H1 (cell line): ENCODE measurements around the gene LPXN. TPM values are rescaled to one million over a fixed set of nuclear protein-coding genes. Genes with fewer than 3 reads are reported as not detected.

Experiments used
- CTCF ChIA-PET: fragments of 300-600 bp; sonication (Branson Sonifier 250); formaldehyde crosslinking; loops from one replicate; lab custom pipeline; 2021; ENCODE audit not compliant: partially characterized antibody; lab: Charles Lee
- POLR2A ChIA-PET: fragments of 300-600 bp; sonication (Branson Sonifier 250); formaldehyde crosslinking; loops from one replicate; lab custom pipeline; 2021; ENCODE audit warnings: inconsistent platforms; ENCODE audit not compliant: partially characterized antibody; lab: Charles Lee
- DNase-seq, 2 experiments: peaks; one replicate each; pipeline versions ENCODE4 v3.0.0 to v3.0.0-alpha.2; 2010 to 2022; ENCODE audit warnings: low spot score in 2 of 2, low read depth in 1 of 2, mixed read lengths in 1 of 2
- FAIRE-seq: peaks from 2 replicates; lab custom pipeline; 2011; peaks lifted over from hg19 to GRCh38; lab: Jason Lieb, UNC
- H2AFZ ChIP-seq: 2 replicates; pipeline ENCODE4 v1.8.1; 2012; ENCODE audit warnings: low read length, inconsistent platforms
- H2AK5ac ChIP-seq: 2 replicates; pipeline ENCODE4 v1.6.1; 2013; ENCODE audit warnings: low read depth, low read length
- H2BK120ac ChIP-seq: replicated peaks from 2 replicates; pipeline ENCODE3; 2013; ENCODE audit warnings: low read depth, low read length, inconsistent platforms
- H2BK12ac ChIP-seq: 2 replicates; pipeline ENCODE4 v1.6.1; 2013; ENCODE audit warnings: low read depth, low read length
- H2BK15ac ChIP-seq: 2 replicates; pipeline ENCODE4 v1.6.1; 2013; ENCODE audit warnings: low read length
- H2BK20ac ChIP-seq: 2 replicates; pipeline ENCODE4 v1.6.1; 2013; ENCODE audit warnings: low read length
- H2BK5ac ChIP-seq: 2 replicates; pipeline ENCODE4 v1.6.1; 2013; ENCODE audit warnings: low read depth, low read length
- H3K14ac ChIP-seq: 2 replicates; pipeline ENCODE4 v1.6.1; 2013; ENCODE audit warnings: inconsistent platforms; ENCODE audit not compliant: insufficient read length
- H3K18ac ChIP-seq: 2 replicates; pipeline ENCODE4 v1.6.1; 2013; ENCODE audit warnings: low read length; ENCODE audit errors: extremely low read depth
- H3K23ac ChIP-seq: 2 replicates; pipeline ENCODE4 v1.6.1; 2013; ENCODE audit warnings: inconsistent platforms; ENCODE audit not compliant: insufficient read length
- H3K23me2 ChIP-seq: 2 replicates; pipeline ENCODE4 v1.6.1; 2013; ENCODE audit warnings: low read depth, low read length
- H3K27ac ChIP-seq: 2 replicates; pipeline ENCODE4 v1.6.1; 2011; ENCODE audit warnings: low read depth, low read length, inconsistent platforms
- H3K27me3 ChIP-seq, 4 experiments: replicated peaks in 1 of 4; 1 replicate in 1 of 4; 2 replicates in 3 of 4; pipeline versions ENCODE4 v1.6.1 to v1.8.1; 2011 to 2013; ENCODE audit warnings: low read length in 3 of 4, mild to moderate bottlenecking in 3 of 4, inconsistent platforms in 2 of 4, mixed read lengths in 2 of 4, moderate library complexity in 1 of 4; ENCODE audit not compliant: control insufficient read depth in 3 of 4, insufficient read depth in 3 of 4; ENCODE audit errors: extremely low read depth in 1 of 4
- H3K36me3 ChIP-seq, 4 experiments: 2 replicates each; pipeline versions ENCODE4 v1.6.1 to v1.8.1; 2011 to 2013; ENCODE audit warnings: mild to moderate bottlenecking in 4 of 4, low read length in 3 of 4, moderate library complexity in 2 of 4, control low read depth in 1 of 4, inconsistent platforms in 1 of 4; ENCODE audit not compliant: insufficient read depth in 4 of 4, control insufficient read depth in 2 of 4
- H3K4ac ChIP-seq: replicated peaks from 2 replicates; pipeline ENCODE3; 2013; ENCODE audit warnings: low read length, low read depth, mixed read lengths, inconsistent platforms; ENCODE audit not compliant: insufficient read length
- H3K4me1 ChIP-seq, 4 experiments: replicated peaks in 1 of 4; 1 replicate in 1 of 4; 2 replicates in 3 of 4; pipeline versions ENCODE4 v1.6.1 to v1.8.1; 2011 to 2013; ENCODE audit warnings: low read length in 3 of 4, inconsistent platforms in 2 of 4, mixed read lengths in 1 of 4; ENCODE audit not compliant: insufficient read depth in 4 of 4, control insufficient read depth in 3 of 4
- H3K4me2 ChIP-seq, 2 experiments: 2 replicates each; pipeline versions ENCODE4 v1.6.1 to v1.8.1; 2011 to 2013; ENCODE audit warnings: low read depth in 2 of 2, low read length in 2 of 2, control low read depth in 1 of 2, inconsistent platforms in 1 of 2, mild to moderate bottlenecking in 1 of 2; ENCODE audit not compliant: insufficient read depth in 1 of 2
- H3K4me3 ChIP-seq, 4 experiments: fragments of 200-600, 300-600 bp in 1 of 4; sonication (generic), shearing (Covaris generic), sonication (Bioruptor Twin) in 1 of 4; 2 replicates each; pipeline versions ENCODE4 v1.5.1 to v1.8.1; 2011 to 2016; ENCODE audit warnings: low read length in 4 of 4, low read depth in 3 of 4, control low read depth in 2 of 4, inconsistent platforms in 2 of 4, mild to moderate bottlenecking in 2 of 4, mixed read lengths in 1 of 4, moderate library complexity in 1 of 4; ENCODE audit not compliant: insufficient read depth in 2 of 4; ENCODE audit errors: extremely low read depth in 1 of 4
- H3K56ac ChIP-seq: replicated peaks from 2 replicates; pipeline ENCODE3; 2013; ENCODE audit warnings: low read depth, mild to moderate bottlenecking, mixed read lengths, low read length, inconsistent platforms; ENCODE audit not compliant: insufficient read length
- H3K79me1 ChIP-seq: 2 replicates; pipeline ENCODE4 v1.6.1; 2013; ENCODE audit warnings: low read depth, low read length, control low read depth
- H3K79me2 ChIP-seq, 2 experiments: 2 replicates each; pipeline versions ENCODE4 v1.6.1 to v1.8.1; 2012 to 2013; ENCODE audit warnings: low read length in 2 of 2, mild to moderate bottlenecking in 2 of 2, inconsistent platforms in 1 of 2; ENCODE audit not compliant: insufficient read depth in 2 of 2, control insufficient read depth in 1 of 2
- H3K9ac ChIP-seq, 4 experiments: replicated peaks in 1 of 4; 1 replicate in 1 of 4; 2 replicates in 3 of 4; pipeline versions ENCODE4 v1.6.1 to v1.8.1; 2011 to 2013; ENCODE audit warnings: low read depth in 3 of 4, low read length in 3 of 4, control low read depth in 2 of 4, mild to moderate bottlenecking in 2 of 4, moderate library complexity in 2 of 4, inconsistent platforms in 1 of 4; ENCODE audit errors: extremely low read depth in 1 of 4
- H3K9me3 ChIP-seq, 2 experiments: 2 replicates each; pipeline versions ENCODE4 v1.6.1 to v1.8.1; 2012 to 2013; ENCODE audit warnings: mild to moderate bottlenecking in 2 of 2, moderate library complexity in 2 of 2, control low read depth in 1 of 2, inconsistent platforms in 1 of 2, low read depth in 1 of 2, low read length in 1 of 2, mixed read lengths in 1 of 2; ENCODE audit not compliant: insufficient read depth in 2 of 2
- H4K20me1 ChIP-seq, 2 experiments: replicated peaks in 1 of 2; 2 replicates each; pipeline versions ENCODE3 to v1.8.1; 2011 to 2013; ENCODE audit warnings: inconsistent platforms in 2 of 2, low read length in 2 of 2, mild to moderate bottlenecking in 1 of 2; ENCODE audit not compliant: insufficient read depth in 2 of 2, control insufficient read depth in 1 of 2
- H4K5ac ChIP-seq: 2 replicates; pipeline ENCODE4 v1.6.1; 2013; ENCODE audit warnings: low read length, low read depth, mixed read lengths, inconsistent platforms; ENCODE audit not compliant: insufficient read length
- H4K8ac ChIP-seq: 2 replicates; pipeline ENCODE4 v1.8.0; 2013; ENCODE audit warnings: mild to moderate bottlenecking, moderate library complexity, low read length, inconsistent platforms; ENCODE audit not compliant: insufficient read depth; ENCODE audit errors: extremely low read depth
- H4K91ac ChIP-seq: replicated peaks from 2 replicates; pipeline ENCODE3; 2013; ENCODE audit warnings: low read length, mixed read lengths, inconsistent platforms; ENCODE audit not compliant: insufficient read length
- EGR1 ChIP-seq: IDR thresholded peaks from 2 replicates; pipeline ENCODE4 v1.6.1; 2011; ENCODE audit warnings: low read depth, low read length, borderline replicate concordance
- POLR2A ChIP-seq, 2 experiments: IDR thresholded peaks; 1 replicate in 1 of 2; 2 replicates in 1 of 2; pipeline ENCODE4 v1.6.1; 2011; ENCODE audit warnings: low read depth in 2 of 2, low read length in 2 of 2, mild to moderate bottlenecking in 2 of 2; ENCODE audit errors: control extremely low read depth in 1 of 2
- POU5F1 ChIP-seq: IDR thresholded peaks from 2 replicates; pipeline ENCODE4 v1.6.1; 2011; ENCODE audit warnings: low read depth, mild to moderate bottlenecking, low read length, moderate library complexity
- RFX5 ChIP-seq: IDR thresholded peaks from 2 replicates; pipeline ENCODE4 v1.6.1; 2011; ENCODE audit warnings: low read depth, low read length, improper control_type of control experiment, borderline replicate concordance
- SP1 ChIP-seq: IDR thresholded peaks from 2 replicates; pipeline ENCODE4 v1.6.1; 2011; ENCODE audit warnings: low read depth, low read length
- WGBS, 2 experiments: shearing (Covaris generic) in 1 of 2; methylation state at CpG; one replicate each; pipeline versions ENCODE4 v1.1.6 to v1.1.7; 2013 to 2015; ENCODE audit warnings: low lambda C conversion rate in 2 of 2, mixed read lengths in 2 of 2, inconsistent platforms in 1 of 2, low coverage in 1 of 2, missing lambda C conversion rate in 1 of 2; ENCODE audit not compliant: insufficient replicate concordance in 2 of 2, insufficient coverage in 1 of 2, insufficient read length in 1 of 2; ENCODE audit errors: extremely low coverage in 1 of 2, missing lambda C conversion rate in 1 of 2; 5-methylcytosine and 5-hydroxymethylcytosine counted together
- polyA plus RNA-seq, 7 experiments: library from polyadenylated mRNA; depleted of rRNA in 3 of 7; stranded (reverse) in 5 of 7; unstranded in 2 of 7; fragments of >200 nt in 5 of 7; fragments of 200-250 nt in 2 of 7; gene quantifications; 1 replicate in 5 of 7; 2 replicates in 1 of 7; 4 replicates in 1 of 7; pipeline versions ENCODE4 v1.2.1 to v1.2.3, GENCODE V29; 2011 to 2013; ENCODE audit warnings: missing spikeins in 2 of 7, mixed read lengths in 2 of 7
- total RNA-seq: library from RNA; stranded (reverse); fragmentation: NEBNext Ultra II Directional; extraction: Animal tissue kit (Norgen Biotek cat#: 25700); gene quantifications from 2 replicates; pipeline ENCODE4 v1.2.1, GENCODE V29; 2021

Gene LPXN
- total and polyA plus RNA-seq, 2 of the 8 experiments (the other 6 are each of a cell fraction or from before 2014, with no cell fraction given) = 1.4 to 2.7 TPM

- Histone ChIP-seq H3K4me2 (no peak overlapping the region), H3K9me3 (peaks cover 0 to 8% of the 10 kb centered on the region in 2 experiments; a peak in 1 of 4 replicates), H2AK5ac (no peak overlapping the region), H3K4me3 (no peak overlapping the region), H4K8ac (no peak overlapping the region), H3K23me2 (no peaks in the 10 kb centered on the region), H3K36me3 (peaks cover 0 to 1% (median 0%) of the 10 kb centered on the region in 4 experiments; a peak in 1 of 8 replicates), H3K27me3 (no peaks in the 10 kb centered on the region), H2BK12ac (no peak overlapping the region), H4K91ac (no peak overlapping the region), H3K79me1 (no peaks in the 10 kb centered on the region), H3K79me2 (no peaks in the 10 kb centered on the region), H4K5ac (no peak overlapping the region), H2BK5ac (no peak overlapping the region), H3K9ac (no peak overlapping the region), H3K18ac (no peak overlapping the region), H3K23ac (no peak overlapping the region), H3K4me1 (peaks cover 0 to 3% (median 0%) of the 10 kb centered on the region in 4 experiments; a peak in 2 of 7 replicates), H3K14ac (no peak overlapping the region), H2BK15ac (no peak overlapping the region), H2BK120ac (no peak overlapping the region)
- WGBS, 2 experiments = 87% methylated on average over 3 of the region's 3 CpGs; no CpG with 5 or more reads in 1 of the 2 experiments
- POLR2A ChIA-PET = no interaction called here
- CTCF ChIA-PET = interaction anchor here (1.0 to 2.3 kb wide), 5 partner anchors 10 to 708 kb away, joined by 3 to 8 read pairs (median 5); no protein-coding TSS in a partner anchor
- TF ChIP-seq POU5F1 = no peak
- TF ChIP-seq RFX5 = no peak
- TF ChIP-seq POLR2A (IDR thresholded peaks at IDR 0.05; ENCODE audit: control extremely low read depth in 1 of 2, low read depth in 2 of 2, low read length in 2 of 2) = no peak
- TF ChIP-seq EGR1 = no peak
- TF ChIP-seq SP1 = no peak
- TF ChIP-seq, all 59 proteins: peak for 0
- H2AFZ ChIP-seq = no peak overlapping the region
- no peaks in the 10 kb centered on the region for H4K20me1 ChIP-seq
- DNase-seq = no peak
- H2BK20ac ChIP-seq = no peak overlapping the region
- no peak for FAIRE-seq
- no peak overlapping the region for H3K56ac ChIP-seq
- H3K27ac ChIP-seq = no peak overlapping the region
- no peak overlapping the region for H3K4ac ChIP-seq
These were observed 48.9 kb downstream of the LPXN start for GRCh38 chr11:58526721-58527120.
